Liver (tissue), 9 donors: ENCODE results near the gene EXD3. TPM values are rescaled to one million over a fixed set of nuclear protein-coding genes. Genes with fewer than 3 reads are reported as not detected.

Source experiments
- DNase-seq: peaks from one replicate; pipeline ENCODE4 v3.0.0-alpha.2; 2017; ENCODE audit warnings: low spot score
- H3K27ac ChIP-seq, 2 donors: one replicate each; pipeline ENCODE4 v1.7.0; 2013; ENCODE audit warnings: inconsistent platforms in 2 of 2, low read length in 2 of 2, control low read depth in 1 of 2, low read depth in 1 of 2, mild to moderate bottlenecking in 1 of 2
- H3K27me3 ChIP-seq, 4 donors: one replicate each; pipeline versions ENCODE4 v1.6.1 to v1.7.0; 2013; ENCODE audit warnings: low read length in 3 of 4, inconsistent platforms in 1 of 4, mild to moderate bottlenecking in 1 of 4, moderate library complexity in 1 of 4; ENCODE audit not compliant: control insufficient read depth in 4 of 4, insufficient read depth in 4 of 4
- H3K36me3 ChIP-seq, 4 donors: one replicate each; pipeline versions ENCODE4 v1.6.1 to v1.7.0; 2013; ENCODE audit warnings: low read length in 3 of 4, mild to moderate bottlenecking in 3 of 4, low read depth in 1 of 4, moderate library complexity in 1 of 4; ENCODE audit not compliant: control insufficient read depth in 4 of 4, insufficient read depth in 3 of 4
- H3K4me1 ChIP-seq, 4 donors: one replicate each; pipeline versions ENCODE4 v1.6.1 to v1.7.0; 2013; ENCODE audit warnings: low read length in 3 of 4, mild to moderate bottlenecking in 3 of 4, moderate library complexity in 1 of 4; ENCODE audit not compliant: control insufficient read depth in 4 of 4, insufficient read depth in 4 of 4
- H3K4me3 ChIP-seq, 3 donors: one replicate each; pipeline versions ENCODE4 v1.6.1 to v1.7.0; 2013; ENCODE audit warnings: low read length in 3 of 3, control low read depth in 1 of 3, low read depth in 1 of 3, mild to moderate bottlenecking in 1 of 3
- H3K9ac ChIP-seq, 2 donors: one replicate each; pipeline ENCODE4 v1.7.0; 2013; ENCODE audit warnings: low read length in 2 of 2, mild to moderate bottlenecking in 2 of 2, moderate library complexity in 2 of 2, control low read depth in 1 of 2, low read depth in 1 of 2
- H3K9me3 ChIP-seq, 4 donors: one replicate each; pipeline versions ENCODE4 v1.6.1 to v1.7.0; 2013; ENCODE audit warnings: low read length in 3 of 4; ENCODE audit not compliant: control insufficient read depth in 4 of 4
- EGR1 ChIP-seq, 2 donors: IDR thresholded peaks; 2 replicates each; pipeline ENCODE4 v1.6.1; 2016 to 2018; ENCODE audit warnings: antibody characterized with exemption in 2 of 2, low read depth in 2 of 2
- FOXA2 ChIP-seq: IDR thresholded peaks from 2 replicates; pipeline ENCODE4 v1.6.1; 2016; ENCODE audit warnings: antibody characterized with exemption
- GABPA ChIP-seq, 2 donors: IDR thresholded peaks in 1 of 2; conservative IDR thresholded peaks in 1 of 2; 2 replicates each; pipeline ENCODE4 v1.6.1; 2016; ENCODE audit warnings: antibody characterized with exemption in 2 of 2, mild to moderate bottlenecking in 1 of 2, moderate library complexity in 1 of 2
- HNF4G ChIP-seq: IDR thresholded peaks from 2 replicates; pipeline ENCODE4 v1.6.1; 2016; ENCODE audit warnings: antibody characterized with exemption
- JUND ChIP-seq, 2 donors: IDR thresholded peaks; 2 replicates each; pipeline ENCODE4 v1.6.1; 2016; ENCODE audit warnings: antibody characterized with exemption in 2 of 2
- NR2F2 ChIP-seq: IDR thresholded peaks from 2 replicates; pipeline ENCODE4 v1.6.1; 2016; ENCODE audit warnings: antibody characterized with exemption
- RAD21 ChIP-seq, 2 donors: IDR thresholded peaks; 2 replicates each; pipeline ENCODE4 v1.6.1; 2016; ENCODE audit warnings: antibody characterized with exemption in 2 of 2, mild to moderate bottlenecking in 2 of 2
- RXRA ChIP-seq, 2 donors: IDR thresholded peaks; 2 replicates each; pipeline ENCODE4 v1.6.1; 2017 to 2018; ENCODE audit warnings: antibody characterized with exemption in 2 of 2, mild to moderate bottlenecking in 1 of 2
- TAF1 ChIP-seq: conservative IDR thresholded peaks from 2 replicates; pipeline ENCODE4 v1.6.1; 2016; ENCODE audit warnings: antibody characterized with exemption, mild to moderate bottlenecking
- YY1 ChIP-seq: IDR thresholded peaks from 2 replicates; pipeline ENCODE4 v1.6.1; 2016; ENCODE audit warnings: antibody characterized with exemption, mild to moderate bottlenecking
- WGBS: extraction: QIAGEN DNeasy Blood & Tissue Kit; methylation state at CpG from one replicate; pipeline ENCODE4 v1.1.7; 2013; 5-methylcytosine and 5-hydroxymethylcytosine counted together
- polyA plus RNA-seq, 2 donors: library from polyadenylated mRNA; stranded (reverse) in 1 of 2; unstranded in 1 of 2; fragments of 200-250 nt in 1 of 2; fragments of >200 nt in 1 of 2; fragmentation: Nextera tagmentation in 1 of 2; extraction: Ambion mirVana in 1 of 2; gene quantifications; one replicate each; pipeline versions ENCODE4 v1.2.1 to v1.2.3, GENCODE V29; 2013 to 2015
- total RNA-seq, 2 donors: library from RNA; depleted of rRNA; stranded (reverse); fragments of >200 nt; gene quantifications; one replicate each; pipeline ENCODE4 v1.2.3, GENCODE V29; 2014
- TF ChIP-seq, protein P1 (sequence below): fragments of 150-350 bp; IDR thresholded peaks from 2 replicates; pipeline ENCODE4 v1.5.1; 2017; ENCODE audit warnings: improper control_type of control experiment, low read depth, low read length; ENCODE audit not compliant: missing input control
- TF ChIP-seq, protein P2 (sequence below): IDR thresholded peaks from 2 replicates; pipeline ENCODE4 v1.6.1; 2016; ENCODE audit warnings: antibody characterized with exemption
- donor health status: healthy.
- donor health status: healthy.
- donor health status: healthy.
- donor health status: healthy.
- donor health status: healthy.

Gene EXD3
- total and polyA plus RNA-seq, 4 donors: 2.5 to 6.7 (median 3.7) TPM

DNA sequence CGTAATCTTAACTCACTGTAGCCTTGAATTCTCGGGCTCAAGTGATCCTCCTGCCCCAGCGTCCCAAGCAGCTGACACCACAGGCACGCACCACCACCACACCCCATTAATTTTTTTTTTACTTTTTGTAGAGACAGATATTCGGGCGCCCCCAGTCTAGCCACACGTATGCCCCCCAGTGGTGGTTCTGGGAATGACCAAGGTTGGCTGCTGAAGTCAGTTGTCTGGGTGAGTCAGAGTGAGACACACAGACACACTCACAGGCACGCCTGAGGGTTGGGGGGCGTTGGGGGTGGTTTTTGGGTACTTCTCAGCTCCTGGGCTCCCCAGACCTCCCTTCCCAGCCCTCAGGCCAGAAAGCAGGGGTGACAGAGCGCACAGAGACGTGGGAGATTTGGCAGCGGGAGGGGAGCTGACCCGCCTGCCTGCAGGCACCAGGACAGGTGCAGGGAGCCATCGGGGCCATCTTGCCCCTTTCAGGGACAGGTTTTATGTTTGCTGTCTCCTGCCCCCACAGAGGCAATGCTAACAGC is 22.4 kb upstream of the EXD3 start:
- H3K9ac ChIP-seq: no peak overlapping the region
- DNase-seq: peak; percentile 85
- 11% methylated on average over 14 of the region's 14 CpGs for WGBS

DNA sequence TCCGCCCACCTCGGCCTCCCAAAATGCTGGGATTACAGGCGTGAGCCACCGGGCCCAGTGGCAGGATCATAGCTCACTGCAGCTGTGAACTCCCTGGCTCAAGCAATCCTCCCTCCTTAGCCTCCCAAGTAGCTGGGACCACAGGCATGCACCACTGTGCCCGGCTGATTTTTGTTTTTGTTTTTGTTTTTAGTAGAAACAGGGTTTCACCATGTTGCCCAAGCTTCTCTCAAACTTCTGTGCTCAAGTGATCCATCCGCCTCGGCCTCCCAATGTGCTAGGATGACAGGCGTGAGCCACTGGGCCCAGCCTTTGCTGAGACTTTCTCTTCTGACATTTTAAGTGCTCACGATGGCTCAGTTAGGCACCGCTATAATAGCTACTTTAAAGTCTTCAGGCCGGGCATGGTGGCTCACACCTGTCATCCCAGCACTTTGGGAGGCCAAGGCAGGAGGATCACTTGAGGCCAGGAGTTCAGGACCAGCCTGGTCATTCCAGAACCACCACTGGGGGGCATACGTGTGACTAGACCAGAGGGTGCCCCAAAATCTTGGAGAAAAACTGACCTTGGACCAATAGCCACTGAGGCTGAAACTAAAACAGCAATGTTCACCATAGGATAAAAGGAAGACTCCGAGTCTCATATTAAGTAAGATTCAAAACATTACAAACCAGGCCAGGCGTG is 21.3 kb upstream of the EXD3 start:
- DNase-seq: no peak
- no peaks in the 10 kb centered on the region for H3K27me3 ChIP-seq
- WGBS: 90% methylated on average over 14 of the region's 14 CpGs
- TF ChIP-seq JUND (IDR thresholded peaks at IDR 0.05) (no peak), HNF4G (no peak), RXRA (IDR thresholded peaks at IDR 0.05) (no peak), RAD21 (IDR thresholded peaks at IDR 0.05) (no peak)
- TF ChIP-seq, protein P1, sequence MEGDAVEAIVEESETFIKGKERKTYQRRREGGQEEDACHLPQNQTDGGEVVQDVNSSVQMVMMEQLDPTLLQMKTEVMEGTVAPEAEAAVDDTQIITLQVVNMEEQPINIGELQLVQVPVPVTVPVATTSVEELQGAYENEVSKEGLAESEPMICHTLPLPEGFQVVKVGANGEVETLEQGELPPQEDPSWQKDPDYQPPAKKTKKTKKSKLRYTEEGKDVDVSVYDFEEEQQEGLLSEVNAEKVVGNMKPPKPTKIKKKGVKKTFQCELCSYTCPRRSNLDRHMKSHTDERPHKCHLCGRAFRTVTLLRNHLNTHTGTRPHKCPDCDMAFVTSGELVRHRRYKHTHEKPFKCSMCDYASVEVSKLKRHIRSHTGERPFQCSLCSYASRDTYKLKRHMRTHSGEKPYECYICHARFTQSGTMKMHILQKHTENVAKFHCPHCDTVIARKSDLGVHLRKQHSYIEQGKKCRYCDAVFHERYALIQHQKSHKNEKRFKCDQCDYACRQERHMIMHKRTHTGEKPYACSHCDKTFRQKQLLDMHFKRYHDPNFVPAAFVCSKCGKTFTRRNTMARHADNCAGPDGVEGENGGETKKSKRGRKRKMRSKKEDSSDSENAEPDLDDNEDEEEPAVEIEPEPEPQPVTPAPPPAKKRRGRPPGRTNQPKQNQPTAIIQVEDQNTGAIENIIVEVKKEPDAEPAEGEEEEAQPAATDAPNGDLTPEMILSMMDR: no peak
- TF ChIP-seq, protein P2, sequence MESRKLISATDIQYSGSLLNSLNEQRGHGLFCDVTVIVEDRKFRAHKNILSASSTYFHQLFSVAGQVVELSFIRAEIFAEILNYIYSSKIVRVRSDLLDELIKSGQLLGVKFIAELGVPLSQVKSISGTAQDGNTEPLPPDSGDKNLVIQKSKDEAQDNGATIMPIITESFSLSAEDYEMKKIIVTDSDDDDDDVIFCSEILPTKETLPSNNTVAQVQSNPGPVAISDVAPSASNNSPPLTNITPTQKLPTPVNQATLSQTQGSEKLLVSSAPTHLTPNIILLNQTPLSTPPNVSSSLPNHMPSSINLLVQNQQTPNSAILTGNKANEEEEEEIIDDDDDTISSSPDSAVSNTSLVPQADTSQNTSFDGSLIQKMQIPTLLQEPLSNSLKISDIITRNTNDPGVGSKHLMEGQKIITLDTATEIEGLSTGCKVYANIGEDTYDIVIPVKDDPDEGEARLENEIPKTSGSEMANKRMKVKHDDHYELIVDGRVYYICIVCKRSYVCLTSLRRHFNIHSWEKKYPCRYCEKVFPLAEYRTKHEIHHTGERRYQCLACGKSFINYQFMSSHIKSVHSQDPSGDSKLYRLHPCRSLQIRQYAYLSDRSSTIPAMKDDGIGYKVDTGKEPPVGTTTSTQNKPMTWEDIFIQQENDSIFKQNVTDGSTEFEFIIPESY: no peak
- H3K9ac ChIP-seq: no peak overlapping the region
- no peaks in the 10 kb centered on the region for H3K9me3 ChIP-seq
- H3K36me3 ChIP-seq: peaks cover 0 to 2% (median under 1%) of the 10 kb centered on the region in 4 donors
- peaks cover 4 to 14% (median 12%) of the 10 kb centered on the region in 4 donors for H3K4me1 ChIP-seq
- no peak overlapping the region for H3K4me3 ChIP-seq
- no peak overlapping the region for H3K27ac ChIP-seq

More for the DNA sequence above, 22.4 kb upstream of the EXD3 start:
- TF ChIP-seq, protein P2: no peak
- TF ChIP-seq GABPA (IDR thresholded peaks at IDR 0.05 in 1 of 2, conservative IDR thresholded peaks at IDR 0.05 in 1 of 2): no peak
- no peak for TF ChIP-seq FOXA2
- TF ChIP-seq NR2F2: peak; percentile 10
- no peak for TF ChIP-seq YY1
- TF ChIP-seq, protein P1: peak; percentile 82
- TF ChIP-seq EGR1 (IDR thresholded peaks at IDR 0.05; ENCODE audit: low read depth in 2 of 2): no peak
- no peak for TF ChIP-seq RXRA (IDR thresholded peaks at IDR 0.05)
- TF ChIP-seq HNF4G: no peak
- TF ChIP-seq JUND (IDR thresholded peaks at IDR 0.05): peak; percentile 36 to 48
- TF ChIP-seq TAF1: no peak
- peak; percentile 81 to 87 for TF ChIP-seq RAD21 (IDR thresholded peaks at IDR 0.05)
- H3K27ac ChIP-seq: no peak overlapping the region
- peaks cover 0 to 4% (median 2%) of the 10 kb centered on the region in 4 donors for H3K36me3 ChIP-seq
- H3K9me3 ChIP-seq: no peaks in the 10 kb centered on the region
- H3K4me3 ChIP-seq: no peak overlapping the region
- peaks cover 4 to 14% (median 12%) of the 10 kb centered on the region in 4 donors for H3K4me1 ChIP-seq
- no peaks in the 10 kb centered on the region for H3K27me3 ChIP-seq
